Gastrocnemius medialis (tissue), 4 donors: Measurements from ENCODE around the gene FAM118A. TPM values are rescaled to one million over a fixed set of nuclear protein-coding genes. Genes with fewer than 3 reads are reported as not detected.
"Not testable (repeated sequence)": the region's sequence is repeated elsewhere in the genome, so short reads cannot be mapped to it uniquely, and the experiment has no call there.

Experiments
- ATAC-seq, 2 donors: fragments of 150-250 bp; one replicate each; pipeline ENCODE4 v1.9.1; 2016
- DNase-seq, 2 donors: peaks; one replicate each; pipeline ENCODE4 v3.0.0-alpha.2; 2019
- H3K27ac ChIP-seq, 4 donors: fragments of 200-600 bp; sonication (generic); 1 replicate in 1 of 4; 2 replicates in 3 of 4; pipeline ENCODE4 v1.5.1; 2016 to 2018; ENCODE audit warnings: mild to moderate bottlenecking in 2 of 4, moderate library complexity in 1 of 4
- H3K27me3 ChIP-seq, 3 donors: fragments of 200-600 bp; sonication (generic) in 2 of 3; 1 replicate in 1 of 3; 2 replicates in 2 of 3; pipeline versions ENCODE4 v1.5.1 to v1.6.0; 2016 to 2019; ENCODE audit warnings: mild to moderate bottlenecking in 1 of 3, moderate library complexity in 1 of 3
- H3K36me3 ChIP-seq, 2 donors: fragments of 200-600 bp; sonication (generic) in 1 of 2; one replicate each; pipeline ENCODE4 v1.5.1; 2017 to 2018
- H3K4me1 ChIP-seq, 2 donors: fragments of 200-600 bp; sonication (generic) in 1 of 2; one replicate each; pipeline ENCODE4 v1.5.1; 2016 to 2017; ENCODE audit warnings: mild to moderate bottlenecking in 2 of 2
- H3K4me3 ChIP-seq, 4 donors: fragments of 200-600 bp; sonication (generic) in 3 of 4; 1 replicate in 1 of 4; 2 replicates in 3 of 4; pipeline ENCODE4 v1.5.1; 2016 to 2019; ENCODE audit warnings: mild to moderate bottlenecking in 2 of 4
- H3K9me3 ChIP-seq, 3 donors: fragments of 200-600 bp; sonication (generic) in 2 of 3; 1 replicate in 1 of 3; 2 replicates in 2 of 3; pipeline ENCODE4 v1.5.1; 2016 to 2019
- CTCF ChIP-seq, 5 experiments: fragments of 450-650 bp in 3 of 5; fragments of 200-600 bp in 2 of 5; sonication (generic) in 2 of 5; IDR thresholded peaks in 4 of 5; conservative IDR thresholded peaks in 1 of 5; 1 replicate in 4 of 5; 2 replicates in 1 of 5; pipeline ENCODE4 v1.5.1; 2016 to 2019; ENCODE audit warnings: antibody characterized with exemption in 5 of 5, mild to moderate bottlenecking in 3 of 5, moderate library complexity in 3 of 5
- POLR2A ChIP-seq, 2 donors: fragments of 450-650 bp; IDR thresholded peaks; one replicate each; pipeline ENCODE4 v1.6.1; 2017; ENCODE audit warnings: antibody characterized with exemption in 2 of 2, mild to moderate bottlenecking in 2 of 2, moderate library complexity in 2 of 2
- in situ Hi-C, 4 donors: fragments of 200-750 bp; cut with MboI; loops; one replicate each; pipeline versions ENCODE4 v1.15.0 to v1.8.0; 2017; ENCODE audit warnings: low sequenced_read_pairs in 4 of 4
- intact Hi-C: fragments of 100-400 bp; cut with DNase I; formaldehyde crosslinking; loops from one replicate; pipeline ENCODE4 v1.15.1; 2023; ENCODE audit warnings: low total_unique reads
- total RNA-seq, 4 donors: library from RNA; depleted of rRNA; stranded (reverse); fragments of >200 nt; gene quantifications; one replicate each; pipeline versions ENCODE4 v1.1.0 to v1.2.3, GENCODE V29; 2016

Gene FAM118A
- total RNA-seq: 10 to 100 TPM in 3 of 4 donors, 1 to 10 TPM in 1; 4.1 to 30.0 (median 24.2) TPM

- H3K9me3 ChIP-seq: no peaks in the 10 kb centered on the region
- intact Hi-C loops (loop anchor here (2.0 kb wide), 2 partner anchors 25 to 37 kb away; partner anchors contain the start of gene UPK3A), in situ Hi-C loops (no loop called here)
- no peaks in the 10 kb centered on the region for H3K36me3 ChIP-seq
- peak within 1 kb of the TSS; percentile 89 to 97 (median 96) for H3K27ac ChIP-seq
- TF ChIP-seq CTCF (IDR thresholded peaks at IDR 0.05 in 4 of 5, conservative IDR thresholded peaks at IDR 0.05 in 1 of 5) (peak in 1 of 5 experiments; percentile 19), POLR2A (IDR thresholded peaks at IDR 0.05) (peak; percentile 97 to 99)
- DNase-seq: peak; percentile 87 to 91
- H3K27me3 ChIP-seq: no peaks in the 10 kb centered on the region
- H3K4me1 ChIP-seq: peaks cover 7 to 14% of the 10 kb centered on the region in 2 donors
- ATAC-seq: peak; percentile 88 to 89
- H3K4me3 ChIP-seq: peak within 1 kb of the TSS; percentile 79 to 95 (median 89)
Measured at GRCh38 chr22:45309422-45310227, at the start of gene FAM118A. FAM118A (plus strand) TSS chr22:45309934; CDS start chr22:45322380, 12,446 bp downstream.

GRCh38 chr22:45260395-45260759 is 49.4 kb upstream of the FAM118A start:
- H3K27me3 ChIP-seq, DNase-seq, H3K4me3 ChIP-seq, ATAC-seq, intact Hi-C loops, H3K27ac ChIP-seq, H3K9me3 ChIP-seq, H3K36me3 ChIP-seq: not testable (repeated sequence)
- in situ Hi-C loops: loop anchor here in 1 of 4 donors (10.0 kb wide), 1 partner anchor 294 kb away; no protein-coding TSS in a partner anchor
- H3K4me1 ChIP-seq: peaks cover 11 to 13% of the 10 kb centered on the region in 2 donors

GRCh38 chr22:45261407-45262088 is 48.2 kb upstream of the FAM118A start:
- H3K36me3 ChIP-seq: no peaks in the 10 kb centered on the region
- no peak overlapping the region for H3K27ac ChIP-seq
- DNase-seq (no peak), ATAC-seq (no peak)
- H3K27me3 ChIP-seq: no peaks in the 10 kb centered on the region
- in situ Hi-C loops: loop anchor here in 1 of 4 donors (10.0 kb wide), 1 partner anchor 293 kb away; no protein-coding TSS in a partner anchor
- H3K4me1 ChIP-seq: peaks cover 11 to 13% of the 10 kb centered on the region in 2 donors
- no peak for TF ChIP-seq CTCF (IDR thresholded peaks at IDR 0.05 in 4 of 5, conservative IDR thresholded peaks at IDR 0.05 in 1 of 5)
- no peak for TF ChIP-seq POLR2A (IDR thresholded peaks at IDR 0.05)
- intact Hi-C loops: no loop called here
- H3K4me3 ChIP-seq: no peak overlapping the region
- H3K9me3 ChIP-seq: no peaks in the 10 kb centered on the region

GRCh38 chr22:45262195-45262930 is 47.4 kb upstream of the FAM118A start:
- Histone ChIP-seq H3K36me3 (no peaks in the 10 kb centered on the region), H3K27ac (no peak overlapping the region), H3K27me3 (no peaks in the 10 kb centered on the region), H3K4me3 (no peak overlapping the region), H3K9me3 (no peaks in the 10 kb centered on the region), H3K4me1 (peaks cover 11 to 13% of the 10 kb centered on the region in 2 donors)
- intact Hi-C loops: no loop called here
- ATAC-seq (no peak), DNase-seq (no peak)
- in situ Hi-C loops: loop anchor here in 1 of 4 donors (10.0 kb wide), 1 partner anchor 292 kb away; no protein-coding TSS in a partner anchor
- no peak for TF ChIP-seq POLR2A (IDR thresholded peaks at IDR 0.05)
- TF ChIP-seq CTCF (IDR thresholded peaks at IDR 0.05 in 4 of 5, conservative IDR thresholded peaks at IDR 0.05 in 1 of 5): no peak
